Endodermal cell (in vitro differentiated cells): ENCODE results near the gene RRP8. TPM values are rescaled to one million over a fixed set of nuclear protein-coding genes. Genes with fewer than 3 reads are reported as not detected.
A peak's percentile ranks its signal among the peaks of the same experiment; 100 is the strongest.

ENCODE experiments used
- DNase-seq: peaks from one replicate; pipeline ENCODE4 v3.0.0-alpha.2; 2017
- H3K27ac ChIP-seq: 2 replicates; pipeline ENCODE4 v1.5.1; 2013; ENCODE audit warnings: mild to moderate bottlenecking, low read depth, low read length, moderate library complexity
- H3K27me3 ChIP-seq: 2 replicates; pipeline ENCODE4 v1.6.1; 2013; ENCODE audit warnings: mild to moderate bottlenecking, low read length, moderate library complexity; ENCODE audit not compliant: insufficient read depth, control insufficient read depth, poor library complexity, severe bottlenecking
- H3K36me3 ChIP-seq: 2 replicates; pipeline ENCODE4 v1.7.0; 2013; ENCODE audit warnings: mild to moderate bottlenecking, low read length, moderate library complexity; ENCODE audit not compliant: control insufficient read depth, insufficient read depth
- H3K4me1 ChIP-seq: one replicate; pipeline ENCODE4 v1.7.0; 2013; ENCODE audit warnings: low read length; ENCODE audit not compliant: control insufficient read depth, insufficient read depth
- H3K4me3 ChIP-seq: 2 replicates; pipeline ENCODE4 v1.5.1; 2013; ENCODE audit warnings: mild to moderate bottlenecking, low read length, moderate library complexity
- H3K9ac ChIP-seq: 2 replicates; pipeline ENCODE4 v1.6.1; 2013; ENCODE audit warnings: mild to moderate bottlenecking, low read length, moderate library complexity; ENCODE audit not compliant: poor library complexity, severe bottlenecking; ENCODE audit errors: extremely low read depth
- H3K9me3 ChIP-seq: 2 replicates; pipeline ENCODE4 v1.6.1; 2013; ENCODE audit warnings: mild to moderate bottlenecking, low read length, moderate library complexity; ENCODE audit not compliant: control insufficient read depth
- H3K27ac Mint-ChIP-seq: 2 replicates; pipeline ENCODE4 v1.8.0; 2020; ENCODE audit warnings: mixed read lengths
- H3K27me3 Mint-ChIP-seq: 2 replicates; pipeline ENCODE4 v1.8.0; 2021; ENCODE audit warnings: mild to moderate bottlenecking, mixed read lengths; ENCODE audit not compliant: insufficient read depth
- H3K36me3 Mint-ChIP-seq: 2 replicates; pipeline ENCODE4 v1.8.0; 2020; ENCODE audit warnings: low read depth, mixed read lengths
- H3K4me1 Mint-ChIP-seq: 2 replicates; pipeline ENCODE4 v1.8.0; 2020; ENCODE audit warnings: mixed read lengths
- H3K4me3 Mint-ChIP-seq: 2 replicates; pipeline ENCODE4 v1.8.0; 2020; ENCODE audit warnings: mild to moderate bottlenecking, moderate library complexity, mixed read lengths
- H3K9me3 Mint-ChIP-seq: 2 replicates; pipeline ENCODE4 v1.8.0; 2020; ENCODE audit warnings: mild to moderate bottlenecking, mixed read lengths
- WGBS, 2 experiments: methylation state at CpG; one replicate each; pipeline versions ENCODE4 v1.1.5 to v1.1.7; 2013; ENCODE audit warnings: missing lambda C conversion rate in 2 of 2, mixed read lengths in 1 of 2; ENCODE audit not compliant: insufficient coverage in 1 of 2, insufficient read length in 1 of 2; 5-methylcytosine and 5-hydroxymethylcytosine counted together
- total RNA-seq, 2 donors: library from RNA; stranded (reverse); fragmentation: NEBNext Ultra II Directional in 1 of 2; extraction: Animal tissue kit (Norgen Biotek cat#: 25700) in 1 of 2; gene quantifications; 2 replicates in 1 of 2; 3 replicates in 1 of 2; pipeline ENCODE4 v1.2.1, GENCODE V29; 2021
- TF ChIP-seq, protein P1 (sequence below): fragments of 200-600 bp; sonication (generic); conservative IDR thresholded peaks from 2 replicates; pipeline ENCODE4 v1.5.0; 2021; ENCODE audit warnings: antibody characterized with exemption, mild to moderate bottlenecking

The RRP8 gene
- total RNA-seq, 2 donors from 2014 or later = 11.0 to 12.8 TPM

- Histone ChIP-seq H3K36me3 (no peaks in the 10 kb centered on the region), H3K27ac (no peak overlapping the region), H3K4me3 (no peak overlapping the region), H3K9ac (no peak overlapping the region), H3K27me3 (no peaks in the 10 kb centered on the region), H3K4me1 (no peaks in the 10 kb centered on the region), H3K9me3 (no peaks in the 10 kb centered on the region)
- no peaks in the 10 kb centered on the region for H3K9me3 Mint-ChIP-seq
- peak; percentile 81 for DNase-seq
- H3K4me3 Mint-ChIP-seq = no peak overlapping the region
- H3K27ac Mint-ChIP-seq = peak overlapping the region; percentile 49
- WGBS, 2 experiments = 78 to 80% methylated on average over 2 to 4 of the region's 4 CpGs
- peaks cover 1% of the 10 kb centered on the region for H3K27me3 Mint-ChIP-seq
- peaks cover 2% of the 10 kb centered on the region for H3K36me3 Mint-ChIP-seq
- TF ChIP-seq, protein P1, sequence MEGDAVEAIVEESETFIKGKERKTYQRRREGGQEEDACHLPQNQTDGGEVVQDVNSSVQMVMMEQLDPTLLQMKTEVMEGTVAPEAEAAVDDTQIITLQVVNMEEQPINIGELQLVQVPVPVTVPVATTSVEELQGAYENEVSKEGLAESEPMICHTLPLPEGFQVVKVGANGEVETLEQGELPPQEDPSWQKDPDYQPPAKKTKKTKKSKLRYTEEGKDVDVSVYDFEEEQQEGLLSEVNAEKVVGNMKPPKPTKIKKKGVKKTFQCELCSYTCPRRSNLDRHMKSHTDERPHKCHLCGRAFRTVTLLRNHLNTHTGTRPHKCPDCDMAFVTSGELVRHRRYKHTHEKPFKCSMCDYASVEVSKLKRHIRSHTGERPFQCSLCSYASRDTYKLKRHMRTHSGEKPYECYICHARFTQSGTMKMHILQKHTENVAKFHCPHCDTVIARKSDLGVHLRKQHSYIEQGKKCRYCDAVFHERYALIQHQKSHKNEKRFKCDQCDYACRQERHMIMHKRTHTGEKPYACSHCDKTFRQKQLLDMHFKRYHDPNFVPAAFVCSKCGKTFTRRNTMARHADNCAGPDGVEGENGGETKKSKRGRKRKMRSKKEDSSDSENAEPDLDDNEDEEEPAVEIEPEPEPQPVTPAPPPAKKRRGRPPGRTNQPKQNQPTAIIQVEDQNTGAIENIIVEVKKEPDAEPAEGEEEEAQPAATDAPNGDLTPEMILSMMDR = peak; percentile 50
- peaks cover 7% of the 10 kb centered on the region for H3K4me1 Mint-ChIP-seq
Measured at GRCh38 chr11:6568191-6568918, 35.1 kb downstream of the RRP8 start.

DNA sequence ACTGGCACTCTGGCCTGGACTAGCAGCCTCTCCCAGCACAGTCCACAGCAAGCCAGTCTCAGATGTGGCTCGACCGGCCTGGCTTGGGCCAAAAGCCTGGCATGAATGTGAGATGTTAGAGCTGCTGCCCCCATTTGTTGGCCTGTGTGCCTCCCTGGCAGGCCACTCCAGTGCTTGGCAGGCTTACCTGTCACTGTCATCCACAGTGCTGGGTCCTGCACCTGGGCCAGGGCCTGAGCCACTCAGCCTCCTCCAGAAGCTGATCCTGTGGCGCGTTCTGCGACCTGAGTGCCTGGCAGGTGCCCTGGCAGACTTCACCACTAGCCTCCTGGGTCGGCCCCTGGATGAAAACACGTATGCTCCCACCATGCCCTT is 36.1 kb downstream of the RRP8 start:
- no peak overlapping the region for H3K4me3 Mint-ChIP-seq
- H3K4me1 Mint-ChIP-seq = peaks cover 7% of the 10 kb centered on the region

DNA sequence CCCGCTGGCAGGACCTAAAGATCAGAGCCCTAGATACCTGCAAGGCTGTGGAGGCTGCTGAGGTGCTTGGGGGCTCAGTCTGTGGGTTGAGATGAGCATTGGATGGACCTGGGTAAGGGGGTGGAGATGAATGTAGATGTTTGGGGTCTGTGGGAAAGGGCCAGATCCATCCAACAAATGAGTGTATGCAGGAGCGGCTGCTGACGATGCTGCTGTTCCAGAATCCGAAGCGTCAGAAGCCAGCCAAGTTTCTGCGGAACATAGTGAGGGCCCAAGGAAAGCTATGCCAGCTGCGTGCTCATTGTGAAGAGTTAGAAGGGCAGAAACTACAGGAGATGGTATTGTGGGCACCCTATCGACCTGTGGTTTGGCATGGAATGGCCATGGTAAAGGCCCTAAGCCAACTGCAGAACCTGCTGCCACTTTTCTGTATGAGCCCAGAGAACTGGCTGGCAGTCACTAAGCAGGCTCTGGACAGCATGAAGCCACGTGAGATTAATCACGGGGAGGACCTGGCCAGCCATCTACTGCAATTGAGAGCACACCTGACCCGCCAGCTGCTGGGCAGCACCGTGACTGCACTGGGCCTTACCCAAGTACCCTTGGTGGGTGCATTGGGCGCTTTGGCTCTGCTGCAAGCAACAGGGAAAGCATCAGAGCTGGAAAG is 36.6 kb downstream of the RRP8 start:
- Histone ChIP-seq H3K4me3 (no peak overlapping the region), H3K9ac (no peak overlapping the region), H3K27me3 (no peaks in the 10 kb centered on the region), H3K36me3 (no peaks in the 10 kb centered on the region), H3K4me1 (no peaks in the 10 kb centered on the region), H3K9me3 (no peaks in the 10 kb centered on the region), H3K27ac (no peak overlapping the region)
- Mint-ChIP-seq H3K9me3 (no peaks in the 10 kb centered on the region), H3K4me1 (peaks cover 7% of the 10 kb centered on the region), H3K4me3 (no peak overlapping the region), H3K27ac (no peak overlapping the region), H3K36me3 (peaks cover 2% of the 10 kb centered on the region), H3K27me3 (peaks cover 1% of the 10 kb centered on the region)
- 80 to 87% methylated on average over 10 to 13 of the region's 13 CpGs for WGBS, 2 experiments
- peak; percentile 33 for DNase-seq
- TF ChIP-seq, protein P1 = no peak

More for the DNA sequence above, 36.1 kb downstream of the RRP8 start:
- H3K4me1 ChIP-seq = no peaks in the 10 kb centered on the region
- WGBS, 2 experiments = 95 to 100% methylated on average over 2 to 7 of the region's 7 CpGs
- TF ChIP-seq, protein P1 = no peak
- no peak overlapping the region for H3K4me3 ChIP-seq
- H3K27me3 ChIP-seq = no peaks in the 10 kb centered on the region
- DNase-seq = no peak
- H3K36me3 Mint-ChIP-seq = peaks cover 2% of the 10 kb centered on the region
- H3K27ac Mint-ChIP-seq = no peak overlapping the region
- H3K27me3 Mint-ChIP-seq = peaks cover 1% of the 10 kb centered on the region
- no peaks in the 10 kb centered on the region for H3K9me3 Mint-ChIP-seq
- no peak overlapping the region for H3K9ac ChIP-seq
- H3K9me3 ChIP-seq = no peaks in the 10 kb centered on the region
- no peaks in the 10 kb centered on the region for H3K36me3 ChIP-seq
- H3K27ac ChIP-seq = no peak overlapping the region
